GM18873 (cell line): ENCODE measurements around the gene TANC1.
"Not testable (repeated sequence)": the region's sequence is repeated elsewhere in the genome, so short reads cannot be mapped to it uniquely, and the experiment has no call there.

ENCODE experiments used
- ATAC-seq: cut with Tn5 transposase; IDR thresholded peaks from one replicate; pipeline ENCODE4 v1.9.1; 2021; ENCODE audit warnings: mild to moderate bottlenecking, moderate library complexity, moderate number of reproducible peaks; ENCODE audit not compliant: unreplicated experiment, low FRiP score

Gene TANC1

DNA sequence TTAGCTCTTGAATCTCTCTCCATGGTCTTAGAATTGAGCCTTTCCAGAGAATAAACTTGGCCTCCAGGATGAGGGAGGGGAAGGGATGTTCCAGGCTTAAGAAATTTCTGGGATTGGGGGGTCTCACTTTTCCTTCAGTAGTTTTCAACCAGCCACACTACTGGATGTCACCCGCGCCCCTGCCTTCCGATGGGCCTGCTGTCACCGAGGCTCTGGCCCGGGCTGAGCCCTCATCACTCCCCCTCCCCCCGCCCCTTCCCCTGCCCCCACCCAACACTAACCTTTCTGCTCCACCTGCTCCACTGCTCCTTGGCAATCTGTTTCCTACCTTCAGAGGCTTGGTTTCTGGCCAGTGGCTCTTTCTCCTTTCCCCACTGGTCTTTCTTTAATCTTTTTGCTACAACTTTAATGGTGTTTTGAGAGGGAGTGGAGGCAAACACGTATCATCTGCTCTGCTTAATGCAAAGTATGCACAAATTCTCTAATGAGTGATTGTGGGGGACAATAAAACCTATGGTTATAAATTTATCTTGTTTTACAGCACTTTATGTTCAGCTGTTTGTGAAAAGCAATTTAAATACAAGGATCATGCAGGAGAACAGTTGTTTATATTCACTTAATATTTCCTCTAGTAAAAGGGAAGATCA is 162.9 kb downstream of the TANC1 start:
- ATAC-seq: no peak

DNA sequence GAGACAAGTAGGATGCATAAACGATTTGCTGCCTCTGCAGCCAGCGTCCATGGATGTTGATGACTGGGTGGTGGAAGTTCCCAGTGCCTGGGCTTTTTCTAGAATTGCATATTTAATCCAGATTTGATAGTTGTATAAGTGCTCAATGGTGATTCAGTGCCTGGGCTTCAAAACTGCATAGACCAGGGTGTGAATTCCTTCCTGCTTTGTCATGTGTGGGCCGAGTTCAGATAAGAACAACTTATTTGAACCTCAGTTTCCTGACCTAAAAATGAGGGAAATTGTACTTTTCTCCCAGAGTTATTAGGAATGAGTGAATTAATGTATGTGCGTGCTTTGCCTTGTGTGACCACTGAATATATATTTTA is 163.5 kb downstream of the TANC1 start:
- no peak for ATAC-seq

DNA sequence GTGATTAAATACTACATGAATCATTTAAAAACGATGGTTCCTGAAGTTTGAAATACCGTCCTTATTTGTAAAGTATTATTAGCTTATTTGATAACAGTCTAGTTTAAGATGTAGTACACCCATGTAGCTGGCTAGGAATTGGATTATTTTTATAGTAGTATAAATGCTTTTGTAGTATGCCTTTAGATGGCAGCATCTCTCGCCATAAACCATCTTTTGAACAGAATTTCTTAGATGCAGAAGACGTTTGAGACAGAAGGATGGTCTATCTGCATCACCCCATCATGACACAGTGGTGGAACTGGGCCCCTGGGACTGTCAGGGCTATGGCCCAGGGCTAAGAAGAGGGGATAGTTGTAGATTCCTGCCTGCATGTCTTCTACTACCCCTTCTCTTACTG is 165.4 kb downstream of the TANC1 start:
- ATAC-seq: no peak

DNA sequence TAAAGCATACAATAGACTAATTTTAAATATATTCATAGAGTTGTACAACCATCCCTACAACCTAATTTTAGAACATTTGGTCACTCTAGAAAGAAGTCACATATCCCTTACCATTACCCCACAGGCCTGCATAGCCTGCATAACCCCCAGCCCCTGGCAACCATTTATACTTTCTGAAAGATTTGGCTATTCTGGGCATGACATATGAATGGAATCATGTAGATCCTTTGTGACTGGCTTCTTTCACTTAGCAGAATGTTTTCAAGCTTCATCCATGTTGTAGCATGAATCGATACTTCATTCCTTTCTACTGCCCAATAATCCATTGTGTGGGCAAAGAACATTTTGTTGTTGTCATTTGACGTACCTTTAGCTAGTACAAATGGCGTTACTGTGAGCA is 166.5 kb downstream of the TANC1 start:
- no peak for ATAC-seq

DNA sequence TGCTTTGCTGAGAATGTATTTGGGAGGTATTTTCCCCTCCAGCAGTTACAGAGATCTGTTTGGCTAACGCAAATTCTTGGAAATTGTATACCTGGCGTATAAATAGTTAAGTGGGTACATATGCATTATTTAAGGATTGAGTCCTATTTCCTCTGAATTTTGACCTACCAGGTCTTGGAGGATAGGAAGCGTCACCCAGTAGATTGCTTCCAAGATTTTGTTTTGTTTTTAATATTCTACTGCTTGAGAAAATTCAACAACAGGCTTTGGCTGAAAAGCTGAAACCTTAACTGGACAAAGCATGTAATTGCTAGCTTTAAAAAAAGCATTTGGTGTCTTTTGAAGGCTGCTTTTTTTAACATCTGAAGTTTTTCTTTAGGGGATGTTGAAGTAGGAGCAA is 168.0 kb downstream of the TANC1 start:
- no peak for ATAC-seq

DNA sequence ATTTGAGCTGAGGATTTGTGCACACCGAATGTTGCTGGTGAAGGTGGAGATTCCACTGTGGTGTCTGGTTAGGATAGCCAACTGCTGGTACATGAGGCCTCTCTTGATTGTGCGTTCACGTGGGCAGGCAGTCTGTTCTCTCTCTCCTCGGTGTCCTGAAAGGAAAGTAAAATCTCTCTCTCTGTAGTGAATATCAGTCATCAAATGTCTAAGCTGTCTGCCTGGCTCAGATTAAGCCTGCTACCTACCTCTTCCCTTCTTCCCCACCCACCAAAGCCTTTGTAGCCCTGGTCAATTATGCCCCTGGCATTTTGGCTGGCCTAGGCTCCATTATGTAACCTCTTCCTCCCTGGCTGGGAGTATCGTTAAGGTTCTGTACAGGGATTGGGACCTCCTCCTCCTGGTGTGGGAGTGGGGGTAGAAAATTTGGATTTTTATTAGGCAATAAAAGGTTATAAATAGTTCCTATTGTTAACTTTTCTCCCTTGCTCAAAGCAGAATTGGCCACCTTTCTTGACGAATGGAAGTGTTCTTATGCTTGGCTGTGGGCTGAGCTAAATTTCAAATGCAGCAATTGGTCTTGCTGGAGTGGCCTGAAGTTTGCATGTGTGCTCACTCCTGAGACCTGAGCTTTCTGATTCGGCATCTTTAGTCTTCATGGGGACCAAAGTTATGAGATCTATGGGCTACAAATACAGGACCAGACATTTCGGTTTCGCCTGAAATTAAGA is 169.2 kb downstream of the TANC1 start:
- ATAC-seq: no peak

DNA sequence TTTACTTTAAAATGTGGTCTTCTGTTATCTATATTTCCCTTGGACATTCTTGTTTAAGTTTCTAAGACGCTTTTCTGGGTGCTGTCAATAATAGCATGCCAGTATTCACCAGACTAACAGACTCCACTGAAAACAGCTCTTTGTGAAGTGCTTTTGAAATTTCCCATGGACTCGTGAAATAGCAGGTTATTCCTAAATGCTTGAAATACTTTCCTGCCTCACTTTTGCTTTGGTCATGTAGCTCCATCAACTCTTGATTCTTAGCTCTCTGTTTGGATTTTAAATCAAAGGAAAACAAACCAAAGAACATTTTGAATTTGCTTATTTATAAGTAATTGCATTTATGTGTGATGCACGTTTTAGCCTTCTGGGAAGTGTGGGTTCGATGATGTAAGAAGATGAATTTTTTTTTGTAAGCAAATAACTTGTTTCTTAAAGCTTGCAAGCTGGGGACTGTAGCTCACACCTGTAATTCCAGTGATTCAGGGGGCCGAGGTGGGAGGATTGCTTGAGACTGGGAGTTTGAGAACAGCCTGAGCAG is 170.3 kb downstream of the TANC1 start:
- ATAC-seq: no peak

DNA sequence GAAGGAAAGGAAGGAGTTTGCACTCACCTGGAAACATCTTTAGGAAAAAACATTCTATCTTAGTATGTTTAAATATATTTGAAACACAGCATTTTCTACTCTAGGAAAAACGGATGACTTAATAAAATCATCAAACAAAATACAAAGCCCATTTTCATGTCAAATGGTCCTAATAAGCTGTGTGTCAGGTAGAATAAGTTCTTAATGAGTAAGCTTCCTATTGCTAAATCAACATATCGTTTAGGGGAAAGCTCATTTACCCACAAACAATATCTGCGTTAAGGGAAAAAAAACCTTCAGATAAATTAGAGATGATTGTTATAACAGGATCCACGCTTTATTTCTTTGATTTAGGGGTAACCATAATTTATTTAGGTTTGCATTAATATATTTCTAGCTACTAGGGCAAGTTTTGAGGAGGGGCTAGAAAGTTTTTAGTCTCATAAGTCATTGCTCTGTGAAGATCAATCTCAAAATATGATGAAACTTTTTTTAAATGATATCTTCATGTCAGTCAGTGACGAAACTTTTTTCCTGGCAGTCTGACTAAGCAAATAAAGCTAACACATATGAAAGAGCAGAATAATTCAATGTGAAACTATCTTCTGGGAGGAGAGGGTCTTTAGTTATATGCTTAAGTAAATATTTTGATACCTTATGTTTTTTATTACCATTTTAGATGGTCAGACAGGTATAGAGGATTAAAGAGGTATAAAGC is 170.9 kb downstream of the TANC1 start:
- ATAC-seq: no peak

DNA sequence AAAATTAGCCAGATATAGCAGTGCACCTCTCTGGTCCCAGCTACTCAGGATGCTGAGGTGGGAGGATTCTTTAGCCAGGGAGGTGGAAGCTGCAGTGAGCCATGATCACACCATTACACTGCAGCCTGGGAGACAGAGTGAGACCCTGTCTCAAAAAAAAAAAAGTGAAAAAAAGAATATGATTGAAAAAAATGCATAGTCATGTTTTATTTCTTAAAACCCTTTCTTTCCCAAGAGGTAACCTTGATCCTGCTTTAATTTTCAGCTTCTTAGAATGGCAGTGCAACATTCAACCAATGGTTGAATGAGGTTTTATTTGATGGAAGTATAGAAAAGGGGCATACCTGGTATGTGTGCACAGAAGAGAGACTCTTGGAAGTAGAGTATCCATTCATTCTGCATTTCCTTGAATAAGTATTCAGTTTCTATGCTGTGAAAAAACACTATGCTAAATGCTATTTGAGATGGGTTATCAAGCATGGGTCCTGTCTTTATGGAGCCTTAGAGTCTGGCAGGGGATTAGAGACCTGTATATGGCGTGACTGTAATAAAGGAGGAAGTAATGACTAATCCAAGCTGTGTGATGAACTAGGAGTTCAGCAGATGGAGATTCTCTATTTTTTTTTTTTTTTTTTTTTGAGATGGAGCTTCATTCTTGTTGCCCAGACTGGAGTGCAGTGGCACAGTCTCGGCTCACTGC is 171.8 kb downstream of the TANC1 start:
- ATAC-seq: no peak

DNA sequence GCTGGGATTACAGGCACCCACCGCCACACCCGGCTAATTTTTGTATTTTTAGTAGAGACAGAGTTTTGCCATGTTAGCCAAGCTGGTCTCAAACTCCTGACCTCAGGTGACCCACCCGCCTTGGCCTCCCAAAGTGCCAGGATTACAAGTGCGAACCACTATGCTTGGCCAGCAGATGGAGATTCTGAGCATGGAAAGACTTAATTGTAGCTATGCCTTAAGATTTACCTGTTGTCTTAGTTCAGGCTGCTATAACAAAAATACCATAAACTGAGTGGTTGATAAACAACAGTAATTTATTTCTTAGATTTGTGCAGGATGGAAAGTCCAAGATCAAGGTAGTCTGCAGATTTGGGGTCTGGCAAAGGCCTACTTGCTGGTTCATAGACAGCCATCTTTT is 172.4 kb downstream of the TANC1 start:
- not testable (repeated sequence) for ATAC-seq

DNA sequence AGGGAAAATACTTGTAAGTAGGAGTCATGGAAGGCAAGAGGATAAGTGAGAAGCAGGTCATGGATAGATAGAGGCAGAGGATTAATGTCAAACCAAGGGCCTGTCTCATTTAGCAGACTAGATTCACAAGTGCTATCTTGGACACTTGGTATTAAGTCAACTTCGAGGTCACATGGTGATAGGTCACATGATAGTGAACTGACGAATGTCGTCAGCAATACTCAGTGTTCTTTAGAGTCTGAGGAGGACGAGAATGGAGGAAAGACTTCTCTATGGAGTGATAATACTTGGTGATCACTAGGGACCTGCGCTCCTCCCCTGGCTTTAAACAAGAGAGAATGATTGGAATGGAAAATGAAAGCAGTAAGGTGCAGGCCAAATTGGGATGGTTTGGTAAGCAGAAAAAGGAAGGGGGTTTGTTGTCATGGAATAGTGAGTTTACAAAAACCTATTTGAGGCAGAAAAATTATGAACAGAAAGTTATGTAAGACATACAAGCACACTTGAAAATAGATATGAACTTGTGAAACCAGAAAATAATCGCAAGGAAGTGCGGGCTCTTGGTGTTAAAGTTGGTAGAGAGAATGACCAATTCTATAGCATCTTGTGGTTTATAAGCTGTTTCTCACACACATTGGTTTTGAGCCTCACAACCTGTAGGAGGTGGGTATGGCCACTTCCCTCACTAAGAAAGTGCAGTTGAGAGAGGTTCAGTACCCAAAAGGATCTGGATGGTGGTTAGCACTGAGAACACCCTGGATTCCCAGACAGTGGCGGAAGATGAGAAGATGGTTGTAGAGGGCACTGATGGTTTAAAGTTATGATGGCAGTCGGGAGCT is 176.6 kb downstream of the TANC1 start:
- no peak for ATAC-seq

DNA sequence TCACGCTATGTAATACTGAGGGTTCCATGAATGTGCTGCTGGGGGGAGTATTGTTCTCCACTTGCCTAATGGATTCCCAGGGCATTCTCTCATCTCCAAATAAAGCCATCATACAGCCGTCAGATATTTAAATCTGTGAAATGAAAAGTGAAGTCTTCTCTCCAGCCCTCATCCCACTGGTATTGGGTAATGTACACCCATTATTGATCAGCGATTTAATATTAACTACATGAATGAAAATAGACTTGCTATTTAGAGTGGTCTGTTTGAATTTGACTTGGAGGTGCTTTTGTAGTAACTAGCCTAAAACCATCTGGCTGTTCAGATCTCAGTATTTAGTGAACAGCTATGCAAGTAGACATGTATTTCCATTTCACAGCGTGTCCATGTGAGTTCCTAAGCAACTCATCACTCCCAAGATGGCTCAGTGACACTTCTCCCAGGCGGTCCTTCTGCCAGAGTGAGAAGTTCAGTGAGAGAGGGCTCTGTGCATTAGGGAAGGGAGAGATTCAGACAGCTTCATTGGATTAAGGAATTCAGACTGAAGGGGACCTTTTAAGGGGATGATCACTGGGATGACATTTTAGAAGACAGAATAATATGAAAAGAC is 177.4 kb downstream of the TANC1 start:
- ATAC-seq: no peak

DNA sequence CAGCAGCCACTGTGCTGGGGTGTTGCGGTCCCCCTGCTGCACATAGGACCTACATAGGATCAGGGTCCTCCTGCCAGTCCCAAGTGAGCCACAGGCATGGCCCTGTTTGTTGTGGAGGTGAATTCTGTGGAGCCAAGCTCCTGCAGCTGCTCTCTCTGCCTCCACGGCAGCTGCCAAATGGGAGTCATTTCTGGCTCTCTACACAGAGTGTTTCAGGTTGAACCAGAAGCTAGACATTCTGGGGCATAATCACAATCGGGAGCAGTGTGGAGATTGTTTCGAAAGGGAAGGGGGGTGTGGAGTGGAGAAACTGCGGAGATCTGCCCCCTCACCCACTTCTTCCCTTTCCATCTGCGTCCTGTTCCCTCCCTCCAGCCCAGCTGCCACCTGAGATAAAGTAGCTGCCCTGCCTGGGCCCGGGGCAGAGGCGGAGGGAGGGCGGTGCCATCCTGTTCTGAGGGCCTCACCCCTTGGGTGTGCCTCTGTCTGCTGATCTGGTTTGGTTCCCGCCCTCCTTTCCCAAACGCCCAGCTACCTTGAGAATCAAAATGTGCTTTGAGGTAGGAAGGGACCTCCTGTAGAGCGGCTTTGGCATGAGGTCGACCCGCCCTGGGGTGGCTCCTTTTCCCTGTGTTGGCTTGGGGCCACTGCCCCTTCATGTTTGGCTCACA is 178.7 kb downstream of the TANC1 start:
- no peak for ATAC-seq

DNA sequence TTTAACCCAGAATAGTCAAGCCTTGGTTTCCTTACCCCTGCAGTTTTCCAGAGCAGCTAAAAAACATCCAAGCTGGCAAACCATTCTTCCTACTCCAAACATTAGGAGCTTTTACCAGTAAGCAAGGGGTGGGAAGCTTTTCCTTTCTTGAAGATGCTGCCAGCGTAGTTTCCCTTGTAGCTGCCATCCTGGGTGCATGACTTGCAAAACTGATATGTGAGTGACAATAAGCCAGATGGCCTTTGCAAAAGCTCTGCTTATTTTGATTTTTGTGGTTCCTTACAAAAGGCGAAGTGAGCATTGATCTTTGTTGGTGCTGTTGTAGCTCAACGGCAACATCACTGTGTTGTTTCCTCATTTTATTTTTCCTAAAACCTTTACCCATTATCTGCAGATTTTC is 179.2 kb downstream of the TANC1 start:
- no peak for ATAC-seq

DNA sequence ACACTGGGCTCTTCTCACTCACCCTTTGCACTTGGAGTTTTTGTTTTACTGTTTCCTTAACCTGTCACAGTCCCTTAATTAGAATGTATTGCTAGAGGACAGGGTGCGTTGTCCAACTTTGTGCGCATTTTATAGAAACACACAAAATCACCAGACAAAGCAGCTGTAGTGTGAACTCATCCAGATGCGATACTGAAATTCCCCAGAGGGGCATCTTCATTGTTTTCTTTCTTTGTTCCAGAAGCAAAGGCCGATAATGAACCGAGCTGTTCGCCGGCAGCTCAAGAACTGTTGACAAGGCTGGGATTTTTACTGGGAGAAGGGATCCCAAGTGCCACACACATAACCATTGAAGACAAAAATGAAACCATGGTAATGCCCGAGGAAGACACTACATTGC is 180.5 kb downstream of the TANC1 start:
- no peak for ATAC-seq

DNA sequence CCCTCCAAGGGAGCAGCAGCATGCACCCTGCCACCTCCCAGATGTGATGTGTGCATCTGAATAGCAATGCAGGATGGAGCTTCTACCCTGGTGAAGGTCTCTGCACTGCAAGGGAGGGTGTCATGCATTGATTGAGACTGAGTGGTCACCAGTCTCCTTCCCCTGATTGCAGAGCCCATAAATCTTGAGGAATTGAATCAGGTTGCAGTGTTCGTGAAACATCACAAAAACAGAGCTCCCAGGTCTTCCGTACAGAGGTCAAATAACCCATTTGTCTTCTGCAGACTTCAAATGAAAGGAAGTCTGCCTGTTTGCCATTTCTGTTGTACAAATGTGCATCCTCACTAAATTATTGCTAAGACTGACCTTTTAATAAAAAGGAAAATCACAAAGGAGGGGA is 181.3 kb downstream of the TANC1 start:
- ATAC-seq: no peak

DNA sequence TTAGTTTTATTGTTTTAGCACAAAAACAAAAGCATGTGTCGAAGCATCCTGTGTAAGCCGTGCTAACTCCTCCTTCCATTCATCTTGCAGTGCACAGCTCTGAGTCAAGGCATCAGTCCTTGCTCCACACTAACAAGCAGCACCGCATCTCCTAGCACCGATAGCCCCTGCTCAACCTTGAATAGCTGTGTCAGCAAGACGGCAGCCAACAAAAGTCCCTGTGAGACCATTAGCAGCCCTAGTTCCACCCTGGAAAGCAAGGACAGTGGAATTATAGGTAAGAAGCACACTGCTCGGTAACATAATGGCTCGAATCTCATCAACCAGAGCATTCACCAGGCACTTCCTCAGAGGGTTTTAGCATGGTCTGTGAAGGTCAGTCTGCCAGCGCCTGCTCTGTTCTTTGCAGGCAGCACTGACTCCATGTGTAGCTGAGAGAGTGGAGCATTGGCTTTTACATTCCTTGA is 181.9 kb downstream of the TANC1 start:
- ATAC-seq: no peak

DNA sequence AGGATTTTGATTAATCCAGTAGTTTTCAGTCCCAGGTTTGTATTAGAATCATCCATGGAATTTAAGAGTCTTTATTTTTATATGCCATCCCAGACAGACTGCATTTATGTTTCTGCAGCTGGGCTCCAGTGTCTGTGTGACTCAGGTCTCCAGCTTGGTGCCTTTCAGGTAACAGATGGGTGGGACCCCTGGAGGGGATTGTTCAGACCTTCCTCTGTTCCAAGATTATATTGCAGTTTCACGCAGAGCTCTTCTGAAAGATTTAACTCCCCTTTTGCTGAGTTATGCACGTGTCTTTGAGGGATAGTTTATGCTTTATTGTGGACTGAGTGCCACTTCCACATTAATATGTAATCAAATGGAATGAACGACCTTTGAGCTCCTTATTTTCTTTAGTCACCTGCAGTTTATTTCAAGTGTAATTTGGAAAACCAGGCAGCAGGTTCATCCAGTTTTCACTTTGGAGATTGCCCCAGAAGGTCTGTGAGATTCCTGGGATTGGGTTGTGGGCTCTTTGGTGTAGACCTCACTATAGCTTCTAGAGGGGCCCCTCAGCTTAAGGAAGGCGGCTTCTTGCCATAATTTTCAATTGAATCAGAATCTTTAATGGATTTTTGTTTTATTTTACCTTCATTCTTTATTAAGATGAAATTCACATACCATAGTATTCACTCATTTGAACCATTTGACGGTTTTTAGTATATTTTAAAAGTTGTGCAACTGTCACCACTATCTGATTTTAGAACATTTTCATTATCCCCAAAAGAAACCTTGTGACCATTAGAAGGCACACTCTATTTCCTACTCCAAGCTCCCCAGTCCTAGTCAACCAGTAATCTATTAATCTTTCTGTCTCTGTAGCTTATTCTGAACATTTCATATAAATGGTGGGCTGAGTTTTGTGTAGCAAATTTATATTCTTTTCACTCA is 183.0 kb downstream of the TANC1 start:
- ATAC-seq: no peak
